SK-N-SH (cell line): ENCODE results near the gene PPP1R13L. TPM values are rescaled to one million over a fixed set of nuclear protein-coding genes. Genes with fewer than 3 reads are reported as not detected.

Experiments
- CTCF ChIA-PET: fragments of 300-600, 350-600 bp; formaldehyde crosslinking; extraction: SDS; loops from one replicate; lab custom pipeline; 2021; lab: Yijun Ruan, JAX
- POLR2A ChIA-PET: fragments of 350-600 bp; sonication (Branson Sonifier 250); formaldehyde crosslinking; extraction: SDS; loops from one replicate; lab custom pipeline; 2020; ENCODE audit warnings: antibody characterized with exemption, inconsistent platforms; lab: Yijun Ruan, JAX
- DNase-seq: peaks from one replicate; pipeline ENCODE4 v3.0.0; 2012
- H2AFZ ChIP-seq: fragments of 200-600 bp; sonication (generic); 2 replicates; pipeline ENCODE4 v1.8.1; 2016; ENCODE audit warnings: antibody characterized with exemption, mild to moderate bottlenecking, low read depth
- H3F3A ChIP-seq: fragments of 200-600 bp; sonication (generic); replicated peaks from 2 replicates; pipeline ENCODE3; 2016; ENCODE audit warnings: antibody characterized with exemption, mild to moderate bottlenecking; ENCODE audit not compliant: insufficient read depth
- H3K27ac ChIP-seq, 2 experiments: fragments of 200-500 bp in 1 of 2; fragments of 200-600 bp in 1 of 2; sonication (Bioruptor generic) in 1 of 2; sonication (generic), shearing (Covaris generic) in 1 of 2; 2 replicates each; pipeline versions ENCODE4 v1.5.1 to v1.6.1; 2014 to 2016; ENCODE audit warnings: low read depth in 2 of 2, inconsistent platforms in 1 of 2, low read length in 1 of 2, mild to moderate bottlenecking in 1 of 2, mixed read lengths in 1 of 2
- H3K27me3 ChIP-seq: fragments of 200-600 bp; sonication (generic), shearing (Covaris generic); 2 replicates; pipeline ENCODE4 v1.6.1; 2016; ENCODE audit warnings: mixed run types; ENCODE audit not compliant: insufficient read depth
- H3K36me3 ChIP-seq, 2 experiments: fragments of 200-500 bp in 1 of 2; fragments of 200-600 bp in 1 of 2; sonication (Bioruptor generic) in 1 of 2; sonication (generic) in 1 of 2; replicated peaks in 1 of 2; 2 replicates each; pipeline versions ENCODE3 to v1.5.1; 2014 to 2016; ENCODE audit warnings: low read length in 1 of 2, mild to moderate bottlenecking in 1 of 2; ENCODE audit not compliant: insufficient read depth in 2 of 2, control insufficient read depth in 1 of 2
- H3K4me1 ChIP-seq, 2 experiments: fragments of 200-500 bp in 1 of 2; fragments of 200-600 bp in 1 of 2; sonication (Bioruptor generic) in 1 of 2; sonication (generic), shearing (Covaris generic) in 1 of 2; 2 replicates each; pipeline versions ENCODE4 v1.5.1 to v1.6.1; 2014 to 2016; ENCODE audit warnings: low read depth in 1 of 2, low read length in 1 of 2, mixed run types in 1 of 2; ENCODE audit not compliant: insufficient read depth in 2 of 2, control insufficient read depth in 1 of 2
- H3K4me2 ChIP-seq: fragments of 200-600 bp; sonication (generic), shearing (Covaris generic); 2 replicates; pipeline ENCODE4 v1.6.1; 2017; ENCODE audit warnings: mixed run types
- H3K4me3 ChIP-seq, 2 experiments: fragments of 200-500 bp in 1 of 2; fragments of 200-600 bp in 1 of 2; sonication (Bioruptor generic) in 1 of 2; sonication (generic), shearing (Covaris generic) in 1 of 2; 2 replicates each; pipeline versions ENCODE4 v1.5.1 to v1.8.1; 2014 to 2016; ENCODE audit warnings: low read depth in 2 of 2, inconsistent platforms in 1 of 2, low read length in 1 of 2, mild to moderate bottlenecking in 1 of 2, mixed read lengths in 1 of 2, moderate library complexity in 1 of 2
- H3K79me2 ChIP-seq: fragments of 200-600 bp; sonication (generic); 2 replicates; pipeline ENCODE4 v1.8.1; 2017; ENCODE audit warnings: mild to moderate bottlenecking; ENCODE audit not compliant: insufficient read depth
- H3K9ac ChIP-seq: fragments of 200-600 bp; sonication (generic); 2 replicates; pipeline ENCODE4 v1.6.1; 2017; ENCODE audit warnings: mixed run types
- H3K9me2 ChIP-seq: fragments of 200-600 bp; sonication (generic); 2 replicates; pipeline ENCODE4 v1.6.1; 2017; ENCODE audit warnings: mixed run types
- H3K9me3 ChIP-seq: fragments of 200-600 bp; sonication (generic); 2 replicates; pipeline ENCODE4 v1.6.1; 2017; ENCODE audit warnings: mixed run types, mild to moderate bottlenecking, moderate library complexity
- H4K20me1 ChIP-seq: fragments of 200-600 bp; sonication (generic); 2 replicates; pipeline ENCODE4 v1.6.1; 2017; ENCODE audit warnings: mild to moderate bottlenecking, mixed run types; ENCODE audit not compliant: insufficient read depth
- ELF1 ChIP-seq: IDR thresholded peaks from 2 replicates; pipeline ENCODE4 v1.4.0; 2012
- FOSL2 ChIP-seq: IDR thresholded peaks from 2 replicates; pipeline ENCODE4 v1.4.0; 2012; ENCODE audit warnings: low read depth, mild to moderate bottlenecking, moderate library complexity, borderline replicate concordance
- GABPA ChIP-seq: IDR thresholded peaks from 2 replicates; pipeline ENCODE4 v1.4.0; 2012; ENCODE audit warnings: low read depth, mild to moderate bottlenecking
- IRF3 ChIP-seq: fragments of 150-350 bp; IDR thresholded peaks from 2 replicates; pipeline ENCODE4 v1.6.1; 2016; ENCODE audit warnings: mild to moderate bottlenecking, low read depth, low read length
- JUND ChIP-seq: IDR thresholded peaks from 2 replicates; pipeline ENCODE4 v1.4.0; 2012
- NFIC ChIP-seq: IDR thresholded peaks from 2 replicates; pipeline ENCODE4 v1.4.0; 2012; ENCODE audit warnings: borderline replicate concordance
- PBX3 ChIP-seq: IDR thresholded peaks from 2 replicates; pipeline ENCODE4; 2012
- POLR2AphosphoS5 ChIP-seq: IDR thresholded peaks from 2 replicates; pipeline ENCODE4 v1.6.1; 2012; ENCODE audit warnings: low read depth, low read length
- SMC3 ChIP-seq: IDR thresholded peaks from 2 replicates; pipeline ENCODE4 v1.6.1; 2012; ENCODE audit warnings: low read depth, low read length, improper control_type of control experiment
- ZBTB33 ChIP-seq: IDR thresholded peaks from 2 replicates; pipeline ENCODE4 v1.4.0; 2012; ENCODE audit warnings: low read depth, borderline replicate concordance
- WGBS: methylation state at CpG from one replicate; pipeline ENCODE4 v1.1.6; 2017; ENCODE audit warnings: low lambda C conversion rate; 5-methylcytosine and 5-hydroxymethylcytosine counted together
- polyA plus RNA-seq, 3 experiments: library from polyadenylated mRNA; depleted of rRNA; stranded (reverse); fragments of >200 nt; gene quantifications; 2 replicates each; pipeline ENCODE4 v1.2.3, GENCODE V29; 2012
- TF ChIP-seq, protein P1 (sequence below): IDR thresholded peaks from 2 replicates; pipeline ENCODE4 v1.6.1; 2012; ENCODE audit warnings: mild to moderate bottlenecking, low read depth, low read length, moderate library complexity
- TF ChIP-seq, protein P2 (sequence below): fragments of 150-350 bp; IDR thresholded peaks from 2 replicates; pipeline ENCODE4 v1.6.1; 2017; ENCODE audit warnings: antibody characterized with exemption, low read length, low read depth, borderline replicate concordance

PPP1R13L gene
- polyA plus RNA-seq, 1 of the 3 experiments (the other 2 are of a cell fraction), result 18.0 TPM

GRCh38 chr19:45448887-45449299 is 44.0 kb upstream of the PPP1R13L start (continued):
- TF ChIP-seq, protein P1, sequence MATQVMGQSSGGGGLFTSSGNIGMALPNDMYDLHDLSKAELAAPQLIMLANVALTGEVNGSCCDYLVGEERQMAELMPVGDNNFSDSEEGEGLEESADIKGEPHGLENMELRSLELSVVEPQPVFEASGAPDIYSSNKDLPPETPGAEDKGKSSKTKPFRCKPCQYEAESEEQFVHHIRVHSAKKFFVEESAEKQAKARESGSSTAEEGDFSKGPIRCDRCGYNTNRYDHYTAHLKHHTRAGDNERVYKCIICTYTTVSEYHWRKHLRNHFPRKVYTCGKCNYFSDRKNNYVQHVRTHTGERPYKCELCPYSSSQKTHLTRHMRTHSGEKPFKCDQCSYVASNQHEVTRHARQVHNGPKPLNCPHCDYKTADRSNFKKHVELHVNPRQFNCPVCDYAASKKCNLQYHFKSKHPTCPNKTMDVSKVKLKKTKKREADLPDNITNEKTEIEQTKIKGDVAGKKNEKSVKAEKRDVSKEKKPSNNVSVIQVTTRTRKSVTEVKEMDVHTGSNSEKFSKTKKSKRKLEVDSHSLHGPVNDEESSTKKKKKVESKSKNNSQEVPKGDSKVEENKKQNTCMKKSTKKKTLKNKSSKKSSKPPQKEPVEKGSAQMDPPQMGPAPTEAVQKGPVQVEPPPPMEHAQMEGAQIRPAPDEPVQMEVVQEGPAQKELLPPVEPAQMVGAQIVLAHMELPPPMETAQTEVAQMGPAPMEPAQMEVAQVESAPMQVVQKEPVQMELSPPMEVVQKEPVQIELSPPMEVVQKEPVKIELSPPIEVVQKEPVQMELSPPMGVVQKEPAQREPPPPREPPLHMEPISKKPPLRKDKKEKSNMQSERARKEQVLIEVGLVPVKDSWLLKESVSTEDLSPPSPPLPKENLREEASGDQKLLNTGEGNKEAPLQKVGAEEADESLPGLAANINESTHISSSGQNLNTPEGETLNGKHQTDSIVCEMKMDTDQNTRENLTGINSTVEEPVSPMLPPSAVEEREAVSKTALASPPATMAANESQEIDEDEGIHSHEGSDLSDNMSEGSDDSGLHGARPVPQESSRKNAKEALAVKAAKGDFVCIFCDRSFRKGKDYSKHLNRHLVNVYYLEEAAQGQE, result no peak
- TF ChIP-seq SMC3 (no peak), ELF1 (no peak)
- TF ChIP-seq, all 33 proteins: peak for 0

DNA sequence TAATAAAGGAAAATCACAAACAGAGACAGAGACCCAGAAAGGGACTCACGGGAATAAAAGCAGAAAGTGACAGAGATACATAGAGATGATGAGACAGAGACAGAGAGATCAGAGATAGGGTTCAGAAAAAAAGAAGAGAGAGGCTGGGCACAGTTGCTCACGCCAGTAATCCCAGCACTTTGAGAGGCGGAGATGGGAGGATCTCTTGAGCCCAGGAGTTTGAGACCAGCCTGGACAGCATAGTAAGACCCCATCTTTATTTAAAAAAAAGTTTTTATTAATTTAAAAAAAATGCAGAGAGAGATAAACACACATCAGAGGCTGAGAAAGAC is 43.5 kb upstream of the PPP1R13L start:
- CTCF ChIA-PET, result interaction anchor here (0.9 to 15.0 kb wide), 3 partner anchors 8 to 25 kb away, joined by 4 to 870 read pairs (median 38); partner anchors contain the start of gene FOSB
- Histone ChIP-seq H3K4me2 (no peak overlapping the region), H3K9ac (no peak overlapping the region), H2AFZ (no peak overlapping the region), H3K27me3 (no peaks in the 10 kb centered on the region), H3K36me3 (no peaks in the 10 kb centered on the region), H3K79me2 (no peaks in the 10 kb centered on the region), H3F3A (peaks cover 23% of the 10 kb centered on the region), H3K4me3 (no peak overlapping the region), H3K27ac (no peak overlapping the region), H3K9me2 (no peaks in the 10 kb centered on the region), H3K4me1 (peaks cover 0 to 13% of the 10 kb centered on the region in 2 experiments; a peak in 1 of 4 replicates), H3K9me3 (no peaks in the 10 kb centered on the region), H4K20me1 (no peaks in the 10 kb centered on the region)
- TF ChIP-seq FOSL2, result no peak
- TF ChIP-seq POLR2AphosphoS5, result no peak
- TF ChIP-seq, protein P2, sequence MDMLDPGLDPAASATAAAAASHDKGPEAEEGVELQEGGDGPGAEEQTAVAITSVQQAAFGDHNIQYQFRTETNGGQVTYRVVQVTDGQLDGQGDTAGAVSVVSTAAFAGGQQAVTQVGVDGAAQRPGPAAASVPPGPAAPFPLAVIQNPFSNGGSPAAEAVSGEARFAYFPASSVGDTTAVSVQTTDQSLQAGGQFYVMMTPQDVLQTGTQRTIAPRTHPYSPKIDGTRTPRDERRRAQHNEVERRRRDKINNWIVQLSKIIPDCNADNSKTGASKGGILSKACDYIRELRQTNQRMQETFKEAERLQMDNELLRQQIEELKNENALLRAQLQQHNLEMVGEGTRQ, result no peak
- TF ChIP-seq, protein P1, result no peak
- no peak for TF ChIP-seq NFIC
- TF ChIP-seq PBX3, result no peak
- TF ChIP-seq ZBTB33, result no peak
- no peak for TF ChIP-seq GABPA
- no peak for TF ChIP-seq JUND
- no peak for TF ChIP-seq IRF3
- DNase-seq, result no peak
- WGBS, result 89% methylated on average over 3 of the region's 3 CpGs
- POLR2A ChIA-PET, result no interaction called here
